Measurements from ENCODE around the gene DCLK1.
"Not testable (repeated sequence)": the region's sequence is repeated elsewhere in the genome, so short reads cannot be mapped to it uniquely, and the experiment has no call there.

The DCLK1 gene

GRCh38 chr13:35987572-35988513, 143.3 kb downstream of the DCLK1 start:
- DNase-seq (ENCODE audit: insufficient read length, low spot score) (no peak), FAIRE-seq (no peak)
- no peak for TF ChIP-seq POLR2A (IDR thresholded peaks at IDR 0.05; ENCODE audit: low read depth, low read length)

DNA sequence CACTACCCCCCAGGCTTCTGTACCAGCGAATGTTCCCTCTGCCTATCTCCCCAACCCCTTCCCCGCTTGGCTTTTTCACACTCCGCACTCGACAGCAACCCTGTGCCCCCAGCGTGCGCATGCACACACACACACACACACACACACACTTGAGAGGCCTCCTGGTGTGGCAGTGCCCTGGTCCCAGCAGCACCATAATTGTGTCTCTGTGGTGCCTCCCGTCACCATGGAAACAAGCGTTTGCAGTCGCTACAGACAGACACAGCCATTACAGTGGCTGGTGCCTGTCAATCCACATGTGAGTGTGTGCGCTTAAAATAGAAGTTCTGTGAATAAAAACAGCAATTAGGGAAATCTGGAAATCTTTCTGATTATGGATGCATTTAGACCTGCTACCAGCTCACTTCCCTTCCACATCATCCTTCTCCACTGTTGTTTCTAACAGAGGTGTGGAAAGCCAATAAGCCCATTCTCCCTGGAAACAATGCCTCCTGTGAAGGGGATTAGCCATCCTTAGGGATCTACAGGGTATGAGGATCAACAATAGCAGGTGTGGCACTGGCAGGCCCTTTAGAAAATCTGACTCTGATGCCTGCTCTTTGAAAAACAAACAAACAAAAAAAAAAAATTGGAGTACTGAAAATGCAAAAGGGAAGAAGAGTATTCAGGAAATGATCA, 146.3 kb downstream of the DCLK1 start:
- TF ChIP-seq POLR2A (IDR thresholded peaks at IDR 0.05; ENCODE audit: low read depth, low read length), result no peak
- FAIRE-seq (no peak), DNase-seq (ENCODE audit: insufficient read length, low spot score) (no peak)

- no peak for FAIRE-seq
- DNase-seq (ENCODE audit: insufficient read length, low spot score), result no peak
- no peak for TF ChIP-seq POLR2A (IDR thresholded peaks at IDR 0.05; ENCODE audit: low read depth, low read length)
Measured at GRCh38 chr13:35984287-35984686, 146.9 kb downstream of the DCLK1 start.

DNA sequence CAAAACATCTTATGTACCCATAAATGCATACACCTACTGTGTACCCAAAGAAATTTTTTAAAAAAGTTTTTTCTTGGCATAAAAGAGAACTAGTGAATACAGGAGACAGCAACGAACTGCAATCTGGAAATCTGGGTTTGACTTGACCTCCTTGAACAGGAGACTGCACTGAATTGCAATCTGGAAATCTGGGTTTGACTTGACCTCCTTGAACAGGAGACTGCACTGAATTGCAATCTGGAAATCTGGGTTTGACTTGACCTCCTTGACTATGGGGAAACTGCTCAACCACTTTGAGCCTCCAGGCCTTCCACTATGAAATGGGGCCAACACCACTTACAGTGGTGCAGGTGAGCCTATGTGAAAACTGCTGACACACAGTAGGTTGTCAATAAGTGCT, 147.5 kb downstream of the DCLK1 start:
- FAIRE-seq; DNase-seq (ENCODE audit: insufficient read length, low spot score): not testable (repeated sequence)

DNA sequence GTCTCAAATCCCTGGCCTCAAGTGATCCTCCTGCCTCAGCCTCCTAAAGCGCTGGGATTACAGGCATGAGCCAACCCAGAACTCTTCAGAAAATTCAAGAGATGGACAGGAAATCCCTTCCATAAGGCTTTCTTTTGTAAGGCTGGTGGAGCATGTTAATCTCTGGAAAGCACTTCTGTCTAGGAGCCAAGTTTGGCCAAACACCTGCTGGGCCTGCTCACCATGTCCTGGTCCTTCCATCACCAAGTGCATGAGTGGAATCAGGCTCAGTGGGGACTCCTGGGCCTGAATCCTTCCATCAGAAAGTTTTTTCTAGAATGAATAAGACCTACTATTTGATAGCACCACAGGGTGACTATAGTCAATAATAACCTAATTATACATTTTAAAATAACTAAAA, 148.0 kb downstream of the DCLK1 start:
- FAIRE-seq (no peak), DNase-seq (ENCODE audit: insufficient read length, low spot score) (no peak)
- no peak for TF ChIP-seq POLR2A (IDR thresholded peaks at IDR 0.05; ENCODE audit: low read depth, low read length)

- FAIRE-seq, result peak; percentile 15
- TF ChIP-seq POLR2A (IDR thresholded peaks at IDR 0.05; ENCODE audit: low read depth, low read length), result no peak
- peak; percentile 31 for DNase-seq (ENCODE audit: insufficient read length, low spot score)
Measured at GRCh38 chr13:35979361-35979951, 151.7 kb downstream of the DCLK1 start.

DNA sequence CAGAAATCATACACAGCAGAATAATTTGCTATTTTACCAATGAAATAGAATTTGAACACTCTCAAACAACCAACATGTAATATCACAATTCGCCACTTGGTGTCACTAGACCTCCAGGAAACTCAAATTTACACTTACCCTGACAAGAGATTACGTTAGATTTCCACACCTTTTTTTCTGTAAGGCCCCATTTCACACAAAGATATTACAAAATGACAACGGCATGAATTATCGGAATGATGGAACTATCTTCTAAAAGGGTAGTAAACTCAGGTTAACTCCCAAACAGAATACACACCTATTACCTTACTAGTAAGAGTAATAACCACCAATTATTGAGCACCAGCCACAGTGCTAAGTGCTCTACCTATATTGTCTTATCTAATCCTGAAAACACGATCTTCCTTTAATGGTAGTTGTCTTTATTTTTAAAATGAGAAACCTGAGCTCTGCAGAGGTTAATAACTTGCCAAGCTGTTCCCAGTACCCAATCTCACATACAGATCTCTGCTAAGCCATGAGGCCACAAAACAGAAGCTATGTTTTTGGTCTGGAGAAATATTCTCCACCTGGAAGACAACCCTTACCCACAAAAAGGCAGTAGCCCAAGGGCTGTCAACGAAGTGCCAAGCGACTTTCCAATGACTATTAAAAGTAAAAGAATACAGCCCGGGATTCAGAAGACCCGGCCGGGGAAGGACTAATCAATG, 152.4 kb downstream of the DCLK1 start:
- no peak for TF ChIP-seq POLR2A (IDR thresholded peaks at IDR 0.05; ENCODE audit: low read depth, low read length)
- no peak for DNase-seq (ENCODE audit: insufficient read length, low spot score)
- FAIRE-seq, result no peak

GRCh38 chr13:35977060-35977459, 154.1 kb downstream of the DCLK1 start:
- no peak for TF ChIP-seq POLR2A (IDR thresholded peaks at IDR 0.05; ENCODE audit: low read depth, low read length)
- DNase-seq (ENCODE audit: insufficient read length, low spot score), result no peak
- FAIRE-seq, result no peak

DNA sequence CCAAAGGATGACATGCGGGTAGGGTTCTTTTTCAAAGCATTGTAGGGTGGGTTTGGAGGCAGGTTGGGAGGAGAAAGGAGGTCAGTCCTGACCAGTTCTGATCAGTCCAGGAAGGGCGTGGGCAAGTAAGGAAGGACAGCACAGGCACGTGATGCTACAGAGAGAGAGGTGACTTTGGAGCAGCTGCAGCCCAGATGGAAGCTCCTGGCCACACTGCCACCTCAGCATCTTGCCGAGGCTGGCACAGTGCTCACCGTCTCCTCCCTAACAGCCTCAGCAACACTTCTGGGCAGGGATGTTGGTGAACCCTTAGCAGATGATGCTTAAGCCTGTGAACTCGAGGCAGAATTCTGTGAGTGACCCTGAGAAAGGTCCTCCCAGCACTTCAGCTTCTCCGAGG, 155.1 kb downstream of the DCLK1 start:
- TF ChIP-seq POLR2A (IDR thresholded peaks at IDR 0.05; ENCODE audit: low read depth, low read length), result no peak
- FAIRE-seq (no peak), DNase-seq (ENCODE audit: insufficient read length, low spot score) (no peak)

GRCh38 chr13:35966951-35967350, 164.2 kb downstream of the DCLK1 start:
- not testable (repeated sequence) for FAIRE-seq; DNase-seq (ENCODE audit: insufficient read length, low spot score)

GRCh38 chr13:35966024-35966423, 165.2 kb downstream of the DCLK1 start:
- no peak for TF ChIP-seq POLR2A (IDR thresholded peaks at IDR 0.05; ENCODE audit: low read depth, low read length)
- DNase-seq (ENCODE audit: insufficient read length, low spot score) (no peak), FAIRE-seq (no peak)

DNA sequence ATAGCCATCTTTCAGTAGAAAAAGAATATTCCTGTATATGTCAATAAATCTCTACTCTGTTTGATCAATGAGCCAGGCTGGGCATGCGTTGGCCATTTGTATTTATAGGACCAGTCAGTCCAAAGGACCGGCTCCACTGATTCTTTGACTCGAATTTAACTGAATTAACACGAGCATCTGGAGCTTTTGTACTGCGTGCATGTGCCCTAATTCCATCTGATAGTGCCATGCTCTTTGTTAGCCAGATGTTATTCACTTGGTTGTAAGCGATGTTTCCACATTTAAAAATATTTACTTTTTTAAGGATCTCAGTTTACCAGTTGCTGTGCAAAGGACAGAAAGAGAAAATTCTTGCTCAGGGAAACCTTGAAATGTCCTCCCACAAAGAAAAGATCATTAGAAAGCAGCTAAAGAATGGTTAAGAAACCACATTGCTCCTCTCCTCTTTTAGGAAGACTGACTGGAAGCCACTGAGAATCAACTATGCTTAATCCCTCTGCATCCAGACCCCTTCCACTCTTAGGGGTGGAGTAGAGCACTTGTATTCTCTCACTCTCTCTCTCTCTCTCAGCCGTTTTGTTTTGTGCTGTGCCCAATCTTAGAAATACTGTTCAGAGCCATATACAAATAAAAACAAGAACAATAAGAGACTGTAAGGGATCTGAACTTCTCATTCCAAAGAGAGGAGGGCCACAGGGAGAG, 165.8 kb downstream of the DCLK1 start:
- no peak for FAIRE-seq
- TF ChIP-seq POLR2A (IDR thresholded peaks at IDR 0.05; ENCODE audit: low read depth, low read length), result no peak

DNA sequence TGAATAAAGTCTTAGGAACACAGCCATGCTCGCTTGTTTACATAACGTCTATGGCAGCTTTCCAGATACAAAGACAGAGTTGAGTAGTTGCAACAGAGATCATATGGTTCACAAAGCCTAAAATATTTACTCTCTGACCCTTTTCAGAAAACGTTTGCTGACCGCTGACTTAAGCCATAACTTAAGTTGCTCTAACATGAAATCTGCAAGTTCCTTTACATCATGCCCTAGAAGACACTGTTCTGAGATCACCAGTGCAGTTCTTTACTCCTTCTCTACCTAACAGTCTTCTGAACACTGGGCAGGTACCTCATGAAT, 166.4 kb downstream of the DCLK1 start:
- FAIRE-seq (no peak), DNase-seq (ENCODE audit: insufficient read length, low spot score) (no peak)
- TF ChIP-seq POLR2A (IDR thresholded peaks at IDR 0.05; ENCODE audit: low read depth, low read length), result no peak

More for the DNA sequence above, 165.8 kb downstream of the DCLK1 start:
- no peak for DNase-seq (ENCODE audit: insufficient read length, low spot score)

Data from H54 (cell line).